Measurements from ENCODE around the gene TFB2M.
"Not testable (repeated sequence)": the region's sequence is repeated elsewhere in the genome, so short reads cannot be mapped to it uniquely, and the experiment has no call there.

The TFB2M gene

DNA sequence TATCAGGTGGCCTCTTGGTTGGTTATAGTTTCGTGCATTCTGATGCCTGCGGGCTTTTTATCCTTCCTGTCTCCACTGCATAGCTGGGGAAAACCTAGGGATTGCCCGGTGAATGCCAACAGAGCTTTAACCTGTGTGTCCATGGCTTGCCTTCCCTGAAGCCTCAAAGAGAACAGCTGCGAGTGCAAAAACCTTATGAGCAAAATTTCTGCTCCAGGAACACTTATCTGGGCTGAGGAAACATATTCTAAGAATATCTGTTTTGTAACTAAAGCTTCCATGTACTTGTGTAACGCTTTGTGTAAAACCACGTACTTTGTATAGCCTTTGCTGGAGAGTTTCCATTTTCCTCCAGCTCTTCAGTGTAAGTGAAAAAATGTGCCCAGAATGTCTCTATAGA, 7.4 kb upstream of the TFB2M start:
- H3K27me3 ChIP-seq, result no peaks in the 10 kb centered on the region
- H3K9me3 ChIP-seq, result no peaks in the 10 kb centered on the region
- H3K4me1 ChIP-seq (ENCODE audit: control insufficient read depth in 1 of 2, insufficient read depth in 1 of 2, low read depth in 1 of 2, low read length in 1 of 2), result peaks cover 28 to 48% of the 10 kb centered on the region in 2 experiments
- no peaks in the 10 kb centered on the region for H3K36me3 ChIP-seq
- no peak overlapping the region for H3K4me3 ChIP-seq (ENCODE audit: low read depth in 1 of 2, low read length in 1 of 2)
- peak overlapping the region; percentile 44 for H3K27ac ChIP-seq
- TF ChIP-seq, protein P1, sequence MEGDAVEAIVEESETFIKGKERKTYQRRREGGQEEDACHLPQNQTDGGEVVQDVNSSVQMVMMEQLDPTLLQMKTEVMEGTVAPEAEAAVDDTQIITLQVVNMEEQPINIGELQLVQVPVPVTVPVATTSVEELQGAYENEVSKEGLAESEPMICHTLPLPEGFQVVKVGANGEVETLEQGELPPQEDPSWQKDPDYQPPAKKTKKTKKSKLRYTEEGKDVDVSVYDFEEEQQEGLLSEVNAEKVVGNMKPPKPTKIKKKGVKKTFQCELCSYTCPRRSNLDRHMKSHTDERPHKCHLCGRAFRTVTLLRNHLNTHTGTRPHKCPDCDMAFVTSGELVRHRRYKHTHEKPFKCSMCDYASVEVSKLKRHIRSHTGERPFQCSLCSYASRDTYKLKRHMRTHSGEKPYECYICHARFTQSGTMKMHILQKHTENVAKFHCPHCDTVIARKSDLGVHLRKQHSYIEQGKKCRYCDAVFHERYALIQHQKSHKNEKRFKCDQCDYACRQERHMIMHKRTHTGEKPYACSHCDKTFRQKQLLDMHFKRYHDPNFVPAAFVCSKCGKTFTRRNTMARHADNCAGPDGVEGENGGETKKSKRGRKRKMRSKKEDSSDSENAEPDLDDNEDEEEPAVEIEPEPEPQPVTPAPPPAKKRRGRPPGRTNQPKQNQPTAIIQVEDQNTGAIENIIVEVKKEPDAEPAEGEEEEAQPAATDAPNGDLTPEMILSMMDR (IDR thresholded peaks at IDR 0.05), result no peak

DNA sequence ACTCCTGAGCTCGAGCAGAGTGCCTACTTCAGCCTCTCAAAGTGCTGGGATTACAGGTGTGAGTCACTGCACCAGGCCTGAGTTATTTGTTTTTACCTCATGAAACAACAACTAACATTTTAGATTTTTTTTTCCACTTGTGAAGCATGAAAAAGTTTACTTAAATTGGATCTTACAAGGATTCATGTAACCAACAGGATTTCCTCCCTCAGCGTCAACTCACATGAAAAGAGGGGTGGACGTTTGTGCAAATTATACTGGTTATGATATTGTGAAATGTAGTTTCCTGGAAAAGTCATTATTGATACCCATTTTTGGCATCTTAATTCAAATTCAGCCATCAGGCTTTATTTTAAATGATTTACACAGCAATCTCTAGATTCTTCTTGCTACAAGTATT, 6.7 kb upstream of the TFB2M start:
- H3K4me1 ChIP-seq (ENCODE audit: control insufficient read depth in 1 of 2, insufficient read depth in 1 of 2, low read depth in 1 of 2, low read length in 1 of 2), result peaks cover 29 to 49% of the 10 kb centered on the region in 2 experiments
- TF ChIP-seq, protein P1 (IDR thresholded peaks at IDR 0.05), result no peak
- no peaks in the 10 kb centered on the region for H3K27me3 ChIP-seq
- H3K27ac ChIP-seq, result no peak overlapping the region
- H3K9me3 ChIP-seq, result no peaks in the 10 kb centered on the region
- no peak overlapping the region for H3K4me3 ChIP-seq (ENCODE audit: low read depth in 1 of 2, low read length in 1 of 2)
- no peaks in the 10 kb centered on the region for H3K36me3 ChIP-seq

DNA sequence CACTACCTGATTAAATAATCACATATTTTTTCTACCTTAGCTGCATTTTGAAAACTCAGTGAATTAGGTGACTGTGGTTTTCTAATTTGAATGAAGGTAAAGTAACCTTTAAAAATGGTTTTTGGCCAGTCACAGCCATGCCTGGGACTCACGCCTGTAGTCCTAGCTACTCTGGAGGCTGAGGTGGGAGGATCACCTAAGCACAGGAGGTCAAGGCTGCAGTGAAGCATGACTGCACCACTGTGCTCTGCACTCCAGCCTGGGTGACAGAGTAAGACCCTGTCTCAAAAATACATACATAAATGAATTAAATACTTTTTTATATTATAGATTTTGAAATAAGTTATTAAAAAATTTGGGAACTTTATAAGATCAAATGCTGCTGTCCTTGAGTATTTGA, 5.9 kb upstream of the TFB2M start:
- no peaks in the 10 kb centered on the region for H3K27me3 ChIP-seq
- H3K36me3 ChIP-seq, result no peaks in the 10 kb centered on the region
- TF ChIP-seq, protein P1 (IDR thresholded peaks at IDR 0.05), result no peak
- no peaks in the 10 kb centered on the region for H3K9me3 ChIP-seq
- no peak overlapping the region for H3K4me3 ChIP-seq (ENCODE audit: low read depth in 1 of 2, low read length in 1 of 2)
- H3K27ac ChIP-seq, result no peak overlapping the region
- H3K4me1 ChIP-seq (ENCODE audit: control insufficient read depth in 1 of 2, insufficient read depth in 1 of 2, low read depth in 1 of 2, low read length in 1 of 2), result peaks cover 38 to 53% of the 10 kb centered on the region in 2 experiments

DNA sequence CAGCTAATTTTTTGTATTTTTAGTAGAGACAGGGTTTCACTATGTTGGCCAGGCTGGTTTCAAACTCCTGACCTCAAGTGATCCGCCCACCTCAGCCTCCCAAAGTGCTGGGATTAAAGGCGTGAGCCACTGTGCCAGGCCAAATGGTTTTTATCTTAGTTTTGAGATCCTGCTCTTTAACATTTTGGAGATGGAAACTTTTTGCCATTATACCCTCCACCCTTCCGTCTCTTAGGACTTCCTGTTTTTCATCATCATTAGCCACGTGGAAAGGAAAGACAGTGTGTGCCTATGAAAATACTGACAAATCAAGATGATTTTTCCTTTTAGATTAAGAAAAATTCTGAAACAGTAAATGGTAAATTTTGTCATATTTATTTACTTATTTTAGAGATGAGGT, 5.2 kb upstream of the TFB2M start:
- Histone ChIP-seq H3K4me1 (ENCODE audit: control insufficient read depth in 1 of 2, insufficient read depth in 1 of 2, low read depth in 1 of 2, low read length in 1 of 2) (peaks cover 42 to 52% of the 10 kb centered on the region in 2 experiments), H3K27ac (peak overlapping the region; percentile 51)
- H3K4me3 ChIP-seq (ENCODE audit: low read depth in 1 of 2, low read length in 1 of 2); H3K27me3 ChIP-seq; H3K9me3 ChIP-seq; H3K36me3 ChIP-seq: not testable (repeated sequence)

DNA sequence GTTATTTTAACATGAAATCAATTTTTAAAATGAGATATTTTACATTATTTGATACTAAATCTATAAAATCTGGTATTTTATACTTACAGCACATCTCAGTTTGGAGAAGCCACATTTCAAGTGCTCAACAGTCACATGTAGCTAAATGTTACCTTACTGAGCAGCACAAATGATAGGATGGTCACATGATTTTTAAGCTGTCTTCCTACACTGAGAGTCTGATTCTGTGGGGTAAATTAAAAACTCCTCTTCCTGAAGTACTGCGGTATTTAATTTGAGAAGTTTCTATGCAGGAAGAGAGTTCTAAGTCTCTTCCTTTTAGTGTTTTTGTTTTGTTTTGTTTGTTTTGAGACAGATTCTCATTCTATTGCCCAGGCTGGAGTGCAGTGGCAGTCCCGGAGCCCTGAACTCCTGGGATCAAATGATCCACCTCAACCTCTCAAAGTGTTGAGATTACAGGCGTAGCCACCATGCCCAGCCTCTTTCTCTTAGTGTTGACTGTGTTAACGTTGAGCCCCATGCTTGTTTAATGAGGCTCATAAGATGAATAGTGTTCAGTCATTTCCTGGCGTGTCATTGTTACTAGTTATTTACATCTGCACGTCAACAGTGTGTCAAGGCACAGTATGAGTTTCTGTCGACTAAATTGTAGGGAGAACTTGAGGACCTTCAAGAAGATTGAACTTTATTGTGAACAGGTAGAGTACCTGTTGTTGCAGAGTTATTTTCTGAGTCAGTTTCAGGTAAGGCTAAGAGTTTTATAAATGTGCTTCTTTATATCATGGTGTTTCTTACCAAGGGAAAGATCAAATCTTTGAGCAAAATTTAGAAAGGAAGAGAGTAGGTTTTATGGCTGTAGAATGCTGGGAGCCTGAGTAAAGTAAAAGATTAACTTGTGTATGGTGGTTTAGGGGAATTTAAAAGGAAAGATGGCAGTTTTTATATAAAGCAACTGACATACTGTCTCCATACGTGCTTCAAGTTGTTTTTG, 3.5 kb upstream of the TFB2M start:
- Histone ChIP-seq H3K4me3 (ENCODE audit: low read depth in 1 of 2, low read length in 1 of 2) (no peak overlapping the region), H3K27ac (peak overlapping the region; percentile 29), H3K9me3 (no peaks in the 10 kb centered on the region), H3K4me1 (ENCODE audit: control insufficient read depth in 1 of 2, insufficient read depth in 1 of 2, low read depth in 1 of 2, low read length in 1 of 2) (peaks cover 53 to 63% of the 10 kb centered on the region in 2 experiments), H3K27me3 (no peaks in the 10 kb centered on the region), H3K36me3 (no peaks in the 10 kb centered on the region)
- TF ChIP-seq, protein P1 (IDR thresholded peaks at IDR 0.05), result no peak

DNA sequence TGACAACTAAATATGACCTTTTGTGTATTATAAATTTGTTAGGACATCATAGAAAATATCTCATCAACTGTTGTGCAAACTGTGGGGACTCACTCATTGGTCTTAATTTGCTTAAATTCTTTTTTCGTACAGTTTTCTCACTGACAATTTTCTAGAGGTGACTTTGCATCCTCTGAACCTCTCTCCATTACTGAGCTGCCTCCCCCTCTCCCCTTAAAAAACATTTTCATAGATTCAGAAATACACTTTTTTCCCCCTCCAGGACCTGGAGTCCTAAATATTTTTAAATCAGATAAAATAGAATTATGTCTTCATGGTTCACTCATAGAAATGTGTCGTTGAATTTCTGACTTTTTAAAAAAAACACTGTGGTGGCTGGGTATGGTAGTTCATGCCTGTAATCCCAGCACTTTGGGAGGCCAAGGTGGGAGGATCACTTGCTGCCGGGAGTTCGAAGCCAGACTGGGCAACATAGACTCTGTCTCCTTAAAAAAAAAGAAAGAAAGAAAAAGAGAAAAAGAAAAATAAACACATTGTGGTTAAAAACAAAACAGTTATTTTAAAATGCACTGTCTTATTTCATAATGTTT, 1.7 kb upstream of the TFB2M start:
- TF ChIP-seq, protein P1 (IDR thresholded peaks at IDR 0.05), result no peak
- Histone ChIP-seq H3K27me3 (no peaks in the 10 kb centered on the region), H3K4me3 (ENCODE audit: low read depth in 1 of 2, low read length in 1 of 2) (peak overlapping the region in 1 of 2 experiments; percentile 97), H3K27ac (peak overlapping the region; percentile 92), H3K9me3 (no peaks in the 10 kb centered on the region), H3K4me1 (ENCODE audit: control insufficient read depth in 1 of 2, insufficient read depth in 1 of 2, low read depth in 1 of 2, low read length in 1 of 2) (peaks cover 42 to 48% of the 10 kb centered on the region in 2 experiments), H3K36me3 (no peaks in the 10 kb centered on the region)

Data from neutrophil (primary cell).